Cerebellar cortex (tissue), 1 donor: ENCODE results near the gene TBX2.
"Not testable (repeated sequence)": the region's sequence is repeated elsewhere in the genome, so short reads cannot be mapped to it uniquely, and the experiment has no call there.

Source experiments
- DNase-seq: peaks from one replicate; pipeline ENCODE4 v3.0.0-alpha.2; 2015; ENCODE audit warnings: low spot score

Gene TBX2

DNA sequence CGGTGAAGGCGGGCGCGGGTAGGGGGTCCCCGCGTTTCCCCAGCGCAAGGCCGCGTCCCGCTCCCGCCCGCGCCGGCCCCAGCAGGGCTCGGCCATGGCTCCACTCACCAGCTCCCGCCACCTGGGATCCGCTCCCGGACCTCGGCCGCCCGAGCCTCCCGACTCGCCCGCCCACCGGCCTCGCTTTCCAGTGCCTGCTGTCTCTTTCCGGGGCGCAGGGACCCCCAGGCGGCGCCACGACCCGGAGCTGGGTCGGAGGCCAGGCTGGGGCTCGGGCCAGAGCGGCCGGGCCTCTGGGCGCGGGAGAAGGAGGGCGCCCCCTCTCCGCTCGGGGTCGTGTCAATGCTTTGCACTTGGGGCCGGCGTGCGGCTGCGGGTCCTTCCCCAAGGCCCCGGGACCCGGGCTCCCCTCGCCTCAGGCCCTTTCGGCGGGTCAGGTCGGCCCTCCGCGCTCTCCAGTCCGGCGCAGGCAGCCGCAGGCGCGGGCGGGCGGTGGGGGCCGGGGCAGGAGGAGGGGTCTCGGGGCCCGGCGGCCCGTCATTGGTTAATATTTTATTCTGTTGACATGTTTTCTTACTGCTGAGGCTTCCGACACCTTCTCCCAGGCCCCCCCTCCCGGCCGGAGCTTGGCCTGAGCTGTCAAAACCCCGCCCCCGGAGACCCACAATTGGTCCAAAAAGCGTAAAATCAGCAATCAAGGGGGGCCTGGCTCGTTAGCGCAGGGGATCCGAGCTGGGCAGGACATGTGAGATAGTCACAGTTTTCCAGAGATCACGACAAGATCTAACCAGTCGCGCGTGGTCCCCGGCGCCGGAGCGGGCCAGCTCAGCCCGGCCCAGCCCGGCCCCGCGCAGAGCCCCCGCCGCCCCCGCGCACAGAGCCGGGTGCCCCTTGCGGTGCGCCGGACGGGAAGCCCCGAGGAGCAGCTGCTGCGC is at the start of gene TBX2:
Gene TBX2 (plus strand): TSS at position 713 of the 935 bp plus-strand sequence. CDS start 334 bp downstream, outside the sequence.
- DNase-seq: peak; percentile 74

- DNase-seq: no peak
Measured at GRCh38 chr17:61351745-61352407, 47.8 kb upstream of the TBX2 start.

DNA sequence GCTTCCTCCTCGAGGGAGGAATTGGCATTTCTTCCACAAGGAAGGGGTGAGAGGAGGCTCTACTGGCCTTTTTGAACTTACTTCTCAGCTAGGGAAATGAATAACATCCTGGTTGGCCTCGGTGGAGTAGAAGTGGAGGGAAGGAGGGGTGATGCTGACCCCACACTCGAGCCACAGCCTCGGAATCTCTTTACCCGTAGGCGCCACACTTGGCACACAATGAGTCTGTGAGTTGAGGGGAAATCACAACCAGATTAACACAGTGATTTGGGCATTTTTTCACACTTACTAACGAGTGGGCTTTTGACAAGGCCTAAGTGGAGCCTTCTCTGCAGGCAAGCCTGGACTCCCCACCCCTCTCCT is 47.3 kb upstream of the TBX2 start:
- DNase-seq: no peak

DNA sequence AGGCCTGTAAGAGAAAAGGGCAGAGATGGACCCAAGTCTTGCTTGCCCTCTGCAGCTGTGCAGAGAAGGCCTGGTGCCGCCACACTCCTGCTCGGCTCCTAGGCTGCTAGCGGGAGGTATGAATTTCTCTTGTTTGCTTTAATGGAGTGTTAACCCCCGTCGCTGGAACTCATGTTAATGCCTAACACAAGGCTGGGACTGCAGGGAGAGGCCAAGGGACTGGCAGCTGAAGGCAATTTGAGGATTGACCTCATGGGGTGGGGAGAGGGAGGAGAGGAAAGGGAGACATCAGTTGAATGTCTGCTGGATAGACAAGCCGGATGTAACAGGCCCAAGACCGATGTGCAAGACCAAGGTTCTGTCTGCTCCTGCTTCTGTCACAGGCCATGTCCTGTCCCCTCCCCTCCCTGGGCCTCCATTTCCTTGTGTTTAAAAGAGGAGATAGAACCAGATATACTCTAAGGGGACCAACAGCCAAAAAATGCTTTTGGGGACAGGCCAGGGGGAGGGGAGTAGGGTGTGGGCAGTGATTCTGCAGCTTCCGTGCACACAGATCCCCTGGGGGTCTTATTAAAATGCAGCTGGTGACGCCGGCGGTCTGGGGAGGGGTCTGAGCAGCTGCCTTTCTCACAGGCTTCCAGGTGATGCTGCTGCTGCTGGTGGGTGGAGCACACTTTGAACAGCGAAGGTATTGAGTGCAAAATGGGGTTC is 46.7 kb upstream of the TBX2 start:
- no peak for DNase-seq

- no peak for DNase-seq
Measured at GRCh38 chr17:61353615-61354014, 46.0 kb upstream of the TBX2 start.

DNA sequence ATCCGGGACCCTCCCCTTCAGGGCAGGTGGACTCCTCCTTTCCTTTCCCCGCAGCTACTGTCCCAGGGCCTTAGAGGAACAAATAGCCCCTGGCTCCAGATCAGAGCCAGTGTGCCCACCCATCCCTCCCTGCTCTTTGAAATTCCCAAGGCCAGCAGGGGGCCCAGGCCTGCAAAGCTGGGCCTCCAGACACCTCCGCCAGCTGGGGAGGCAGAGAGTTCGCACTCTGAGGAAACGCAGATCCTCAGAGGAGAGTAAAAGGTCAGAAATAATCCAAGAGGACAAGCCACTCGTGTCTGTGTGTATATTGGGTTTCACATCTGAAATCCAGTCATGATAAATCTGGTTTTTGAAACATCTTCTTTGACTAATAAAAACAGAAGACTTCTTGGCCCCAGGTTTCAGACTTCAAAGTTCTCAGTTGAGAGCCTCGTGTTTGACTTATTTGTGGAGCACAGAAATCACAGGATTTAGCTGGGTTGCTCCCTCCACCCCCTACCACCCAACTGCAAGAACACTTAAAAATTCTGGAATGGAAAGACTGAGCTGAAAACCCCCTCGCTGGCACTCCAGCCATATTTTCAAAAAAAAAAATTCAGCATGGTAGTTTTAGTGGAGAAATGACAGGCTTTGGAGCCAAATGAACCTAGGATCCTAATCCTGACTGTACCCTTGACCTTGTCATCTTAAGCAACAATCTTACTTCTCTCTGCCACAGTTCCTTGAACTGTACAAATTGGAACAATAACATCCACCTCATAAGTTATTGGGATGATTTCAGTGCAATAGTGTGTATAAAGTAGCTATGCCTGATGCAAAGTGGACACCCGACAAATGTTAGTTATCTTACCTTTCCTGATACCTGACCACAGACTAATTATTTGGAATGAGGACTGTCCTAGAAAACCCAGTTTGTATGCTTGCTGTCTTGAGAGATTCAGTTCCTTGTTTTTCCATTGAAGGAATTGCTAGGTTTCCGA is 44.5 kb upstream of the TBX2 start:
- DNase-seq: no peak

DNA sequence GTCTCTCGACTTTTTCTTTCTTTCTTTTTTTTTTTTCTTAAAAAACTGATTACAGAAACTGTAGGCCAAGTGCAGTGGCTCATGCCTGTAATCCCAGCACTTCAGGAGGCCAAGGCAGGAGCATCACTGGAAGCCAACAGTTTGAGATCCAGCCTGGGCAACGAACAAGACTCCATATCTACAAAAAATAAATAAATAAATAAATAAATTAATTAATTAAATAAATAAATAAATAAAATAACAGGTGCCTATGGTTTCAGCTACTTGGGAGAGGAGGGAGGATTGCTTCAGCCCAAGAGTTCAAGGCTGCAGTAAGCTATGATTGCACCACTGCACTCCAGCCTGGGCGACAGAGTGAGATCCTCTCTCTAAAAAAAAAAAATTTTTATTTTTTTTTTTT is 42.6 kb upstream of the TBX2 start:
- not testable (repeated sequence) for DNase-seq

GRCh38 chr17:61359513-61359912 is 40.1 kb upstream of the TBX2 start:
- DNase-seq: not testable (repeated sequence)

DNA sequence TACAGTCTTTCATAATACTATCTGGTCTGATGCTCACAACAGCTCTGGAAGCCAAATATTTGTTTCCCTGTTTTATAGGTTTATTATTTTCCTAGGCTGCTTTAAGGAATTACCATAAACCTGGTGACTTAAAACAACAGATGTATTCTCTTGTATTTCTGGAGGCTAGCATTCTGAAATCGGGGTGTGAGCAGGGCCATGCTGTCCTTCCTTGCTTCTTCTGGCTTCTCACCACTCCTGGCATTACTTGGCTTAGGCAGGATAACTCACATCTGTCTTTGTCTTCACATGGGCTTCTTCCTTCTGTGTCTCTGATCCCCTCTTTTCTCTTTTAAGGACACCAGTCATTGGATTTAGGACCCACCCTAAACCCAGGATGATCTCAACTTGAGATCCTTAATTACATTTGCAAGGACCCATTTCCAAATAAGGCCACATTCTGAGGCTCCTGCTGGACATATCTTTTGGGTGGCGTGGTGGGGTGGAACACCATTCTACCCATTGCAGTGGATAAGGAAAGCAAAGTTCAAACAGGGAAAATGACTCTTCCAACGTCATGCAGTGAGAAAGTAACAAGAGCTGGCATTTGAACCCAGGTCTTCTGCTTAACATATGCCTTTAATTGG is 39.2 kb upstream of the TBX2 start:
- no peak for DNase-seq

DNA sequence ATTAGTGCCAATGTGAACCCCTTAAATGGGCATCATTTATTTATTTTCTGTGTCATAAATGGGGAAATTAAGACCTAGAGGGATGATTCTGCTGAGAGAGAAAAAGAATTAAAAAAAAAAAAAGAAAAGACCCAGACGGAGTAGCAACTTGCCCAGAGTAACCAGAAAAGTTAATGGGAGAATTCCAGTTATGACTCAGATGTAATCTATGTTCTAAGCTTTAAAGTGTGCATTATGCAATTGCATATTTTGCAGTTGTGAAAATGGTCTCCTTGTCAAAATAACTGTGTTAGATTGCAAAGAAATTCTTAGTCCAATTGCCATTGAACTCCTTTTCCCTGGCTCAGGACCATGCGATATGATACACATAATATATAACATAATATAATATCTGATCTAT is 38.6 kb upstream of the TBX2 start:
- no peak for DNase-seq

- DNase-seq: no peak
Measured at GRCh38 chr17:61362396-61362795, 37.2 kb upstream of the TBX2 start.

GRCh38 chr17:61362852-61363600 is 36.6 kb upstream of the TBX2 start:
- no peak for DNase-seq

GRCh38 chr17:61363601-61364462 is 35.8 kb upstream of the TBX2 start:
- DNase-seq: no peak

DNA sequence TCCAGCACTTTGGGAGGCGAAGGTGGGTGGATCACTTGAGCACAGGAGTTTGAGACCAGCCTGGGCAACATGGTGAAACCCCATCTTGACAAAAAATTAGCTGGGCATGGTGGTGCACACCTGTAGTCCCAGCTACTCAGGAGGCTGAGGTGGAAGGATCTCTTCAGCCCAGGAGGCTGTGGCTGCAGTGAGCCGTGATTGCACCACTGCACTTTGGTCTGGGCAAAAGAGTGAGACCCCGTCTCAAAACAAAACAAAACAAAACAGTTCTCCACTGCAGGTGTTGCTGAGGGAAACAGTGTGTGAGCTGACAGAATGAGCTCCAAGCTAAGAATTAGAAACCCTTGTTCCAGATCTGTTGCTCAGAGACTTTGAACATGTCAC is 35.2 kb upstream of the TBX2 start:
- no peak for DNase-seq

DNA sequence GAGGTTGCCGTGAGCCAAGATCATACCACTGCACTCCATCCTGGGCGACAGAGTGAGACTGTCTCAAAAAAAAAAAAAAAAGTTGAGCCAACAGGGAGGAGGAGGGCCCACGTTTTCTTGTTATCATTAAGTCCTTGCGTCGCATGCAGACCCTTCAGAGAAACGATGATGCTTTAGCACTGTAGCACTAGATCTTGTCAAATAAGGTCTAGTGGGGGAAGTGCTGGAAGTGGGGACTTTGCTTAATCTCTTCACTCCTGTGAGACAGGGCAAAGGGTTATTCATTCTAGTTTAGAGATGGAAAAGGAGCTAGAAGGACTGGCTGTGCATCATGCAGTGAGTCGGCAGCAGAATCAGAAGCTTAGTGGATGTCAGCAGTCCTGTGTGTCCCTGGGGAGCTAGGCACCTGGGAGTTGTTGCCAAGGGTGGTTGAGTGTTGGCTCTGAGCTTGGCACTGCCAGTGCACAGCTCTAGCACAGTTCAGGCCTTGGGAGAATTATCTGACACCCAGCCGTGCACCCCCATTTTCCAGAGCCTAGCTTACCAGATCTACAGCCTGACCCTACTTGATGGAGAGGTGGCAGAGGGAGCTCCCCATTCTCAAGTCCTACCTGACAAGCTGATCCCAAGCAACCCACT is 33.4 kb upstream of the TBX2 start:
- no peak for DNase-seq

DNA sequence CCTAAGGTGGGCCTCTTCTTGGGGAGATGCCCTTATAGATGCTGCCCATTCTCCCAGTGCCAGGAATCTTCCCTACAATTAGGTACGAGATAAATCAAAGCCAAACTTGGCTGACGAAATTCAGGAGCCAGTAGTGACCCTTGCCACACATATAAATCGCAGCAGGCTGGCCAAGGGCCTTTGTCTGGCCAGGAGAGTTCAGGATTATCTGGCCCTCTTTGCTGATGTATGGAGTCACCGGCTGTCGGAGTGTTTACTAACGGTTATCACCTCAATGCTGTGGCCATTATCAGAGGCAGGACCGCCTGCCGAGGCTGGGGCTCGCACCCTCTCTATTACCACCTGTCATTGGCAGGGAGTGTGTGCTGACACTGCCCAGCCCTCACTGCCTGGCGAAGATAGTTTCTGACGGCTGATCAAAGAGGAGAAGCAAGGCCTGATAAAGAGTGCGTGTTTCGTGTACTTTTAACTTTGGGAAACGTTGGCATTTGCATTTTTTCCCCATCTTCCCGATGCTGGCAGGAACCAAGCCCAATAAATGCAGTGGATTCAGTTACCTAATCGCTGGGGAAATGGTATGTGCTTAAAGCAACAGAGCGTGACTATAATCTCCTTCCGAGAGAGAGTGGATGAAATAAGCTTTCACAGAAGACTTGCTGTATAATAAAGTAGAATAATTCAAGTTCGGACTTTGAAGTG is 32.8 kb upstream of the TBX2 start:
- DNase-seq: peak; percentile 34

DNA sequence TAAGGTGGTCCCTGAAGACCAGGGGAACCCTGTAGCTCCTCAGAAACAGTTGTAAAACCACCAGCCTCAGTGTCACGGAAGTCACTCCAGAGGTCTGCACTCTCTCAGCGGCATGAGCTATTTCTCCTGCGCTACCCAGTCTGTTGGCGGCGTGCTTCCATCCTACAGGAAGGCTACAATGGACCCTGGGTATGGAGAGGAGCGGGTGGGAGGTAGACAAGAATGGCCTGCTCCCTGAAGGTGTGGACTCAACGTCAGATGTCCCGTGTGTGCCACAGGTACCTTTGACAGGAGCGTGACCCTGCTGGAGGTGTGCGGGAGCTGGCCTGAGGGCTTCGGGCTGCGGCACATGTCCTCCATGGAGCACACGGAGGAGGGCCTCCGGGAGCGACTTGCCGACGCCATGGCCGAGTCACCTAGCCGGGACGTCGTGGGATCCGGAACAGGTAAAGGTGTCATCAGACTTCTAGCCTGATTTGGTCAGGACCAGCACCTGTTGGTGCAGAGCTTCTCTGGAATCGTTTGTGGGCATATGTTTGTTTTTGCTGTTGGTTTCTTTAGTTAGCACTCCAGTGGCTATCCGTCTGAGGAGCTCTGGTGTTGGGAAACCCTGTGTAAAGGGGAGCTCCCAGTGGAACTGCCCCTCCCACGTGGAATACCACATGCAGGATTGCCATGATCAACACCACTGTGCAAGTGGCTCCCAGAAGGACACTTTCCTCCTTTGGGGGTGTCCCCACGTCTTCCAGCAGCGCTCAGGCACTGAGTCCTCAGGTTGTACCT is 31.4 kb upstream of the TBX2 start:
- no peak for DNase-seq
